ENCODE measurements around the gene CRACR2B. TPM values are rescaled to one million over a fixed set of nuclear protein-coding genes. Genes with fewer than 3 reads are reported as not detected.

The CRACR2B gene
- total and polyA plus RNA-seq, 2 of the 8 experiments (the other 6 are each of a cell fraction or from before 2014, with no cell fraction given): 18.2 to 26.4 TPM

GRCh38 chr11:858053-858761, 30.5 kb downstream of the CRACR2B start:
- POLR2A ChIA-PET (ENCODE audit: partially characterized antibody): interaction anchor here (0.7 to 13.8 kb wide), 9 partner anchors 17 to 183 kb away, joined by 3 to 234 read pairs (median 4); partner anchors contain the start of genes CD151, POLR2L and TSPAN4
- no peak for FAIRE-seq
- CTCF ChIA-PET (ENCODE audit: partially characterized antibody): interaction anchor here (0.9 to 10.5 kb wide), 2 partner anchors 12 to 117 kb away, joined by 3 to 74 read pairs; partner anchors contain the start of gene TSPAN4

More at GRCh38 chr11:858053-858761, 30.5 kb downstream of the CRACR2B start:
- Histone ChIP-seq H3K79me2 (ENCODE audit: control insufficient read depth in 1 of 2, insufficient read depth in 2 of 2, low read length in 2 of 2) (no peaks in the 10 kb centered on the region), H4K20me1 (replicated peaks in 1 of 2; ENCODE audit: control insufficient read depth in 1 of 2, insufficient read depth in 2 of 2, low read length in 2 of 2) (peaks cover 15 to 57% of the 10 kb centered on the region in 2 experiments), H3K4me2 (ENCODE audit: insufficient read depth in 1 of 2, low read depth in 2 of 2, low read length in 2 of 2) (no peak overlapping the region), H3K23me2 (ENCODE audit: low read depth, low read length) (no peaks in the 10 kb centered on the region), H3K4ac (replicated peaks; ENCODE audit: insufficient read length, low read depth, low read length) (no peak overlapping the region), H3K9ac (replicated peaks in 1 of 4; ENCODE audit: extremely low read depth in 1 of 4, low read depth in 3 of 4, low read length in 3 of 4) (no peak overlapping the region), H3K56ac (replicated peaks; ENCODE audit: insufficient read length, low read depth, low read length) (no peak overlapping the region), H3K14ac (ENCODE audit: insufficient read length) (no peak overlapping the region), H4K8ac (ENCODE audit: extremely low read depth, insufficient read depth, low read length) (no peak overlapping the region), H3K4me1 (replicated peaks in 1 of 4; ENCODE audit: control insufficient read depth in 3 of 4, insufficient read depth in 4 of 4, low read length in 3 of 4) (peaks cover 0 to 28% (median 22%) of the 10 kb centered on the region in 4 experiments; a peak in 6 of 7 replicates), H2BK120ac (replicated peaks; ENCODE audit: low read depth, low read length) (no peak overlapping the region), H3K79me1 (ENCODE audit: low read depth, low read length) (peaks cover 5% of the 10 kb centered on the region), H2BK5ac (ENCODE audit: low read depth, low read length) (no peak overlapping the region), H2BK15ac (ENCODE audit: low read length) (no peak overlapping the region), H4K5ac (ENCODE audit: insufficient read length, low read depth, low read length) (no peak overlapping the region), H2BK12ac (ENCODE audit: low read depth, low read length) (no peak overlapping the region; the same call in 1 of the 2 replicates), H3K23ac (ENCODE audit: insufficient read length) (no peak overlapping the region), H4K91ac (replicated peaks; ENCODE audit: insufficient read length, low read length) (no peak overlapping the region), H3K4me3 (ENCODE audit: extremely low read depth in 1 of 4, insufficient read depth in 2 of 4, low read depth in 3 of 4, low read length in 4 of 4) (no peak overlapping the region), H2AFZ (ENCODE audit: low read length) (no peak overlapping the region), H2AK5ac (ENCODE audit: low read depth, low read length) (no peak overlapping the region), H3K18ac (ENCODE audit: extremely low read depth, low read length) (no peak overlapping the region), H3K27me3 (replicated peaks in 1 of 4; ENCODE audit: control insufficient read depth in 3 of 4, extremely low read depth in 1 of 4, insufficient read depth in 3 of 4, low read length in 3 of 4) (peaks cover 0 to 2% (median 0%) of the 10 kb centered on the region in 4 experiments; a peak in 2 of 7 replicates), H3K36me3 (ENCODE audit: control insufficient read depth in 2 of 4, insufficient read depth in 4 of 4, low read length in 3 of 4) (no peaks in the 10 kb centered on the region), H3K9me3 (ENCODE audit: insufficient read depth in 2 of 2, low read depth in 1 of 2, low read length in 1 of 2) (no peaks in the 10 kb centered on the region), H2BK20ac (ENCODE audit: low read length) (no peak overlapping the region), H3K27ac (ENCODE audit: low read depth, low read length) (no peak overlapping the region)
- TF ChIP-seq CHD1 (IDR thresholded peaks at IDR 0.05; ENCODE audit: low read depth, low read length) (no peak), EGR1 (IDR thresholded peaks at IDR 0.05; ENCODE audit: borderline replicate concordance, low read depth, low read length) (no peak), JUN (IDR thresholded peaks at IDR 0.05; ENCODE audit: low read depth, low read length) (no peak), ASH2L (IDR thresholded peaks at IDR 0.05; ENCODE audit: low read length) (no peak)
- WGBS, 2 experiments (ENCODE audit: extremely low coverage in 1 of 2, insufficient coverage in 1 of 2, insufficient read length in 1 of 2, insufficient replicate concordance in 2 of 2, low coverage in 1 of 2, low lambda C conversion rate in 2 of 2, missing lambda C conversion rate in 1 of 2): 89% methylated on average over 27 of the region's 27 CpGs; no CpG with 5 or more reads in 1 of the 2 experiments
- DNase-seq (ENCODE audit: low read depth in 1 of 2, low spot score in 2 of 2): no peak

Data from H1 (cell line).